Measurements from ENCODE around the gene MYO3B. TPM values are rescaled to one million over a fixed set of nuclear protein-coding genes. Genes with fewer than 3 reads are reported as not detected.

MYO3B gene
- polyA plus RNA-seq, 1 donor (not counting 4 experiments of a cell fraction or from before 2014, with no cell fraction given): 4.4 TPM

DNA sequence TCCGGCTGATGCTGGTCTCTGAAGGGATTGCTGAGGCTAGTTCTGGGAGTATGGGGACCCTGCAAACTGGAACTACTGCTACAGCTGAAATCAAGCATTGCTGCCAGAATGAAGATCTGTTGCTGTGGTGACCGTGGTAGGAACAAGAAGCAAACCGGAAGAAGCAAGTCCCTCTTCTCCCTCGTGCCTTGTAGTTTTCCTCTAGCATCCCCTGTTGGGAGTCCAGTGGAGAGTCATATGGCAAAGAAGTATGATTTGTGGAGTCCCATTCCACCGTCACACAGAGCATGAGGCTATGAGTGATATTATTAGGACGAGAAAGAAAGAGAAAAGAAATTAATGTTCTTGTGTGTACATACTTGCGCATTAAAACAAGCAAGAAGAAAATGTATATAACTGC is 398.3 kb downstream of the MYO3B start:
- Histone ChIP-seq H3K4me3 (ENCODE audit: control insufficient read depth in 2 of 3, extremely low read depth in 1 of 3, insufficient read depth in 2 of 3, low read depth in 1 of 3, low read length in 3 of 3) (no peak overlapping the region), H3K9me3 (ENCODE audit: control insufficient read depth, low read depth, low read length) (no peaks in the 10 kb centered on the region), H3K9ac (ENCODE audit: control insufficient read depth, extremely low read depth, insufficient read depth, low read length) (no peak overlapping the region), H3K79me2 (ENCODE audit: control insufficient read depth, insufficient read depth, low read length) (no peaks in the 10 kb centered on the region), H3K4me2 (ENCODE audit: control insufficient read depth, extremely low read depth, insufficient read depth, low read depth, low read length) (no peak overlapping the region), H3K4me1 (ENCODE audit: control insufficient read depth, extremely low read depth, insufficient read depth, low read length) (no peaks in the 10 kb centered on the region), H3K27me3 (ENCODE audit: control insufficient read depth, extremely low read depth, insufficient read depth, low read length) (no peaks in the 10 kb centered on the region), H3K9me1 (ENCODE audit: control insufficient read depth, extremely low read depth, insufficient read depth, low read length) (no peaks in the 10 kb centered on the region), H2AFZ (ENCODE audit: control insufficient read depth, low read length) (no peak overlapping the region), H3K36me3 (ENCODE audit: control insufficient read depth in 2 of 2, extremely low read depth in 1 of 2, insufficient read depth in 2 of 2, low read length in 2 of 2) (no peaks in the 10 kb centered on the region), H4K20me1 (ENCODE audit: control insufficient read depth, extremely low read depth, insufficient read depth, low read length) (no peaks in the 10 kb centered on the region), H3K27ac (ENCODE audit: control insufficient read depth, insufficient read depth, low read length) (no peak overlapping the region)
- no peak for DNase-seq (ENCODE audit: low read depth, low spot score)
- dilution Hi-C loops (cut with MboI; ENCODE audit: extremely low pct_ligation_motif_present, low sequenced_read_pairs): no loop called here
- FAIRE-seq: no peak
- TF ChIP-seq CTCF (optimal IDR thresholded peaks at IDR 0.05 in 1 of 3, IDR thresholded peaks at IDR 0.05 in 1 of 3, conservative IDR thresholded peaks at IDR 0.05 in 1 of 3; ENCODE audit: extremely low read depth in 1 of 3, insufficient read depth in 2 of 3, low read length in 3 of 3) (no peak), EZH2 (IDR thresholded peaks at IDR 0.05; ENCODE audit: low read length) (no peak)

DNA sequence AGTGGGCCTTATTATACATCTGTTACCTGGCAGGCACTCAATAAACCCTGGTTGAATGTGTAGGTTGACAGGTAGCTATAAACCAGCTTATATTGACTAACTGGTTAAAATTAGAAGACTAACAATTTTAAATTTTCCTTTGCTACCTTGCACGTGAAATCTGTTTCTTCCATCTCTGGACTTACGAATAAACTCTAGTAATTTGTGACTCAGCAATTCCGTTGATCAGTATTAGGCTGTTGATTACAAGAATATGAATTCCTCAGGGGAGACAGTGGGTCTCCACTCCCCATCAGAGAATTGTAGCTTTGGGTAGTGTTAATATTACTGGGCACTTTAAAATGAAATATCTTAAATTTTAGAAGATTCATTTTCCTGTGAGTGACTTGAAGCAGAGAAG is 399.4 kb downstream of the MYO3B start:
- DNase-seq (ENCODE audit: low read depth, low spot score) (no peak), FAIRE-seq (no peak)
- no peaks in the 10 kb centered on the region for H3K9me3 ChIP-seq (ENCODE audit: control insufficient read depth, low read depth, low read length)
- no peaks in the 10 kb centered on the region for H3K79me2 ChIP-seq (ENCODE audit: control insufficient read depth, insufficient read depth, low read length)
- H2AFZ ChIP-seq (ENCODE audit: control insufficient read depth, low read length): no peak overlapping the region
- H3K27ac ChIP-seq (ENCODE audit: control insufficient read depth, insufficient read depth, low read length): no peak overlapping the region
- no peak overlapping the region for H3K4me3 ChIP-seq (ENCODE audit: control insufficient read depth in 2 of 3, extremely low read depth in 1 of 3, insufficient read depth in 2 of 3, low read depth in 1 of 3, low read length in 3 of 3)
- H4K20me1 ChIP-seq (ENCODE audit: control insufficient read depth, extremely low read depth, insufficient read depth, low read length): no peaks in the 10 kb centered on the region
- H3K9ac ChIP-seq (ENCODE audit: control insufficient read depth, extremely low read depth, insufficient read depth, low read length): no peak overlapping the region
- H3K36me3 ChIP-seq (ENCODE audit: control insufficient read depth in 2 of 2, extremely low read depth in 1 of 2, insufficient read depth in 2 of 2, low read length in 2 of 2): no peaks in the 10 kb centered on the region
- no peaks in the 10 kb centered on the region for H3K9me1 ChIP-seq (ENCODE audit: control insufficient read depth, extremely low read depth, insufficient read depth, low read length)
- no peaks in the 10 kb centered on the region for H3K27me3 ChIP-seq (ENCODE audit: control insufficient read depth, extremely low read depth, insufficient read depth, low read length)
- no peak overlapping the region for H3K4me2 ChIP-seq (ENCODE audit: control insufficient read depth, extremely low read depth, insufficient read depth, low read depth, low read length)
- dilution Hi-C loops (cut with MboI; ENCODE audit: extremely low pct_ligation_motif_present, low sequenced_read_pairs): no loop called here
- H3K4me1 ChIP-seq (ENCODE audit: control insufficient read depth, extremely low read depth, insufficient read depth, low read length): no peaks in the 10 kb centered on the region
- TF ChIP-seq CTCF (optimal IDR thresholded peaks at IDR 0.05 in 1 of 3, IDR thresholded peaks at IDR 0.05 in 1 of 3, conservative IDR thresholded peaks at IDR 0.05 in 1 of 3; ENCODE audit: extremely low read depth in 1 of 3, insufficient read depth in 2 of 3, low read length in 3 of 3) (no peak), EZH2 (IDR thresholded peaks at IDR 0.05; ENCODE audit: low read length) (no peak)
